Measurements from ENCODE around the gene ETV6.

Gene ETV6

DNA sequence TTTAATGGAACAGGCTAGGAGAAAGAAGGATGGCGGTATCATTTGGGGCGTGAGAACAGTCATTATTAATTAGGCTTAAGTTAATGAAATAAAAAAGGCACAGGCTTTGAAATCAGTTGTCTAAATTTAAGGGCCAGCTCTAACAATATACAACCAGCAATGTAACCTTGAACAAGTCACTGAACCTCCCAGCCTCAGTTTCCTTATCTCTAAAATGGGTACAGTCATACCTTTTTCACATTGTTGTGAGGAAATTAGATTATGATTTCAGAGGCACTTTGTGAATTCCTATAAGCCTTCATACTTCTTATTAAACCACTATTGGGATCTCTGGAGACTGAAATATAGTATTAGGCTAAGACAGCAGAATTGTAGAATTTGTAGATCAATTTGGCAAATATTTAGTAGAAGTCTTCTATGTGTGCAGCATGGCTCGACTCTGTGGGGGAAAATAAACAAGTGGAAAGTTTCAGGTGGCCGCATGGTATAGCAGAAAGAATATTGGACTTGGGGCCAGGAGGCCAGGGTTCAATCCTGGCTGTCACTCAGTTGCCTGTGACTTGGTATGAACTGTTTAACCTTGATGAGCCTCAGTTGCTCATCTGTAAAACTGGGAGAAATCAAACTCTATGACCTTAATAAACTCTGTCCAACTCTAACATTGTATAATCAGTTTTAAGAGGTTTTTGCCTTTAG is 117.7 kb downstream of the ETV6 start:
- H3K9ac ChIP-seq (ENCODE audit: low read length): no peak overlapping the region
- no peaks in the 10 kb centered on the region for H3K36me3 ChIP-seq (ENCODE audit: control insufficient read depth, insufficient read depth, low read length)
- no peak overlapping the region for H3K4me3 ChIP-seq (ENCODE audit: low read depth, low read length)
- H3K27me3 ChIP-seq (ENCODE audit: control insufficient read depth, insufficient read depth, low read length): no peaks in the 10 kb centered on the region
- no peaks in the 10 kb centered on the region for H3K9me3 ChIP-seq (ENCODE audit: control insufficient read depth, insufficient read depth, low read depth, low read length)
- peaks cover 21% of the 10 kb centered on the region for H3K4me1 ChIP-seq (ENCODE audit: control insufficient read depth, insufficient read depth, low read length)
- H3K27ac ChIP-seq (ENCODE audit: low read depth, low read length): no peak overlapping the region

DNA sequence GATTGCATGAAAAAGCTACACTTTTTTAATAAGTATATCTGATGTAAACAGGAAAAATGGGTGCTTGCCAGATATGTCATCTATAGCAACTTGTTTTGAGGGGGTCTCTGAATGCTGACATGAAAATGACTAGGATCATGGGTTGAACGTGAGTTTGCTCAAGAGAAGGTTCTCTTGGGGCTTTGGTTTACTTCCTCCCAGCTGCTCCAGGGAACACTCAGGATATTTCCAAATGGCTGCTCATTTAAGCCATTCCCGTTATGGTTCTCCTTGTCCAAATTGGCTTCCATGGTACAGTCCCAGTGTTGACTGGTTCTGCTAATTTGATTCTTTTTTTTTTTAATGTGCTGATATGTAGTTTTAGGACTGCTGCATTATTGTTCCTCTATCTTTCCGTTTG is 118.3 kb downstream of the ETV6 start:
- Histone ChIP-seq H3K4me3 (ENCODE audit: low read depth, low read length) (no peak overlapping the region), H3K9ac (ENCODE audit: low read length) (no peak overlapping the region), H3K27ac (ENCODE audit: low read depth, low read length) (no peak overlapping the region), H3K27me3 (ENCODE audit: control insufficient read depth, insufficient read depth, low read length) (no peaks in the 10 kb centered on the region), H3K4me1 (ENCODE audit: control insufficient read depth, insufficient read depth, low read length) (peaks cover 21% of the 10 kb centered on the region), H3K36me3 (ENCODE audit: control insufficient read depth, insufficient read depth, low read length) (no peaks in the 10 kb centered on the region), H3K9me3 (ENCODE audit: control insufficient read depth, insufficient read depth, low read depth, low read length) (no peaks in the 10 kb centered on the region)

DNA sequence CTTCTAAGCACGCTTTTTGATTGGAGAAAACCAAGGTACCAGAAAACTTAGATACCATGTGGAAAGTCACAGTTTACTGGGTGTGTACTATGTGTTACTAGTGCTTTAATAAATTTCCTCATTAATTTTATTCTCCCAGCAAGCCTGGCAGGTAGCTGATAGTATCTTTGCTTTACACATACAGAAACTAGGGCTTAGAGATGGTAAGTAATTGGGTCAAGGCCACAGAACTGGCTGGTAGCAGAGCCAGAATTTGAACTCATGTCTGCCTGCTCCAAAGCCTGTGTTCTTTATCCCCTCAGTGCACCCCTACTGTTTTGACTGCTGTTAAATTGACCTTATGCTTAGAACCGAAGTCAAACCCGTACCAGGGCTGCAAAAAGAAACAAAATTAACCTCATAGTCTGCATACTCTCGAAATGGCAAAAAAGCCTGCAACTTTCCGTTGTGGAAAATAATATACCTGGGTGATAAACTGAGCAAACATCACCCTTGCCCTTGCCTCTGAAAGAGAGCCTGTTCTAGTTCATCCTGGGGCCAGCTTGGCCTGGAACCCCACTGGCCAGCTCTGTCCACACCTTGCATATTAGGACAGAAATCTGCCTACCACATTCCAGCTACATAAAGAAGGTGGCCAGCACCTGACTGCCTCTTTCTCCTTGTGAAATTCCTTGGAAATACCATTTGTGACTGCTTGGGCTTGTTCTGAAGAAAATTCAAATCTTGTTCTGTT is 118.9 kb downstream of the ETV6 start:
- peaks cover 21% of the 10 kb centered on the region for H3K4me1 ChIP-seq (ENCODE audit: control insufficient read depth, insufficient read depth, low read length)
- H3K36me3 ChIP-seq (ENCODE audit: control insufficient read depth, insufficient read depth, low read length): no peaks in the 10 kb centered on the region
- H3K4me3 ChIP-seq (ENCODE audit: low read depth, low read length): no peak overlapping the region
- no peaks in the 10 kb centered on the region for H3K27me3 ChIP-seq (ENCODE audit: control insufficient read depth, insufficient read depth, low read length)
- no peak overlapping the region for H3K27ac ChIP-seq (ENCODE audit: low read depth, low read length)
- no peaks in the 10 kb centered on the region for H3K9me3 ChIP-seq (ENCODE audit: control insufficient read depth, insufficient read depth, low read depth, low read length)
- H3K9ac ChIP-seq (ENCODE audit: low read length): no peak overlapping the region

DNA sequence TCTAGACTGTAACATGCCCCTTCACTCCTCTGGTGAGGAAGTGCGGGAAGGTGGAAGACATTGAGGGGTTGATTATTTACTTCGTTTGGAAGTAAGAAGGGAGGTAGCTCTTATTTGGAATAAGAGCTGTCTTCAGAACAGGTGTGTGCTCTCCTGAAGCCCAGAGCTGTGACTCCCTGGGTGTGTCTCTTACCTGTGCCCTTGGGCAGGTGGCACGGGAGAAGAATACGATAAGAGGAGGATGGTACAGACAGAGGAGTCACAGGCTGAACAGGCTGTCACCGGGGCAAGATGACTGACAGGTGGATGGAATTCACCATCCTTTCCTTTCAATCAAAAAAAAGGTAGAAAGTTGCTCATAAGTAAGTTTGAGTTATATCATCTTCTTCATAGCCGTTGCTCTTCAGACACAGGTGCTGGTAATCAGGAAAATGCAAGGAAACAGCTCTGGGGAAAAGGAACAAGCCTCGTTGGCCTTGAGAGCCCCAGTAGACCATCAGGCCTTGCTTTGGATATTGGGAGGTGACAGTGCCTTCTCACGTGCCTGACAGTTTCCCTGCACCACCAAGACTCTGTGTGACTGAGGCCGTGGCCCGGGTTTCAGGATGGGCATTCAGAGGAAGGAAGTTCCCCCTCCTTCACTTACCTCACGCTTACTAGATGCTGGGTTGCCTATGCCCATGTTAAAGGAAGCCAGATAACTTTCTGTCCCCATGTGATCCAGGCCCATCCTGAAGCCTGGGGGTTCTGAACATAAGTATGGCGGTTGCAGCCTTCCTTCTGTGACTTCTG is 120.4 kb downstream of the ETV6 start:
- no peak overlapping the region for H3K9ac ChIP-seq (ENCODE audit: low read length)
- peaks cover 19% of the 10 kb centered on the region for H3K4me1 ChIP-seq (ENCODE audit: control insufficient read depth, insufficient read depth, low read length)
- no peak overlapping the region for H3K4me3 ChIP-seq (ENCODE audit: low read depth, low read length)
- no peaks in the 10 kb centered on the region for H3K27me3 ChIP-seq (ENCODE audit: control insufficient read depth, insufficient read depth, low read length)
- H3K36me3 ChIP-seq (ENCODE audit: control insufficient read depth, insufficient read depth, low read length): no peaks in the 10 kb centered on the region
- no peaks in the 10 kb centered on the region for H3K9me3 ChIP-seq (ENCODE audit: control insufficient read depth, insufficient read depth, low read depth, low read length)
- H3K27ac ChIP-seq (ENCODE audit: low read depth, low read length): no peak overlapping the region

DNA sequence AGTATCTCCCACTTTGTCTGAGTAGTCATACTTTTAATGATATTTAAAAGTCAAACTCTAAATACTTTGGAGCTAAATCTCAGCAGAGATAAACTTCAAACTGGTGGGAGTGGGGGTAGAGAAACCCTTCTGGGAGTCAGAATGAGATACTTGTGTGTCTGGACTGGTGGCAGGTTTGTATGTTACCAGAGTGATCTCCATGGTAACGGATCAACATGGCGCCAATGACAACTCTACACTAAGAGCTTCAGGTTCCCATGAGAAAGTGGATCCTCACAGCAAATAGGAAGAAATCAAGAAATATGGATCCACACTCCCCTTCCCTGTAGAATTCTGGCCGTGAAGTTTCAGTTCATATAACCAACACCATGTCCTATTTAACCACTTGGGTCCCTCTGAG is 121.9 kb downstream of the ETV6 start:
- H3K4me3 ChIP-seq (ENCODE audit: low read depth, low read length): no peak overlapping the region
- H3K36me3 ChIP-seq (ENCODE audit: control insufficient read depth, insufficient read depth, low read length): no peaks in the 10 kb centered on the region
- no peaks in the 10 kb centered on the region for H3K9me3 ChIP-seq (ENCODE audit: control insufficient read depth, insufficient read depth, low read depth, low read length)
- peaks cover 5% of the 10 kb centered on the region; the same call in 1 of the 2 replicates for H3K4me1 ChIP-seq (ENCODE audit: control insufficient read depth, insufficient read depth, low read length)
- H3K27me3 ChIP-seq (ENCODE audit: control insufficient read depth, insufficient read depth, low read length): no peaks in the 10 kb centered on the region
- no peak overlapping the region for H3K27ac ChIP-seq (ENCODE audit: low read depth, low read length)
- no peak overlapping the region for H3K9ac ChIP-seq (ENCODE audit: low read length)

DNA sequence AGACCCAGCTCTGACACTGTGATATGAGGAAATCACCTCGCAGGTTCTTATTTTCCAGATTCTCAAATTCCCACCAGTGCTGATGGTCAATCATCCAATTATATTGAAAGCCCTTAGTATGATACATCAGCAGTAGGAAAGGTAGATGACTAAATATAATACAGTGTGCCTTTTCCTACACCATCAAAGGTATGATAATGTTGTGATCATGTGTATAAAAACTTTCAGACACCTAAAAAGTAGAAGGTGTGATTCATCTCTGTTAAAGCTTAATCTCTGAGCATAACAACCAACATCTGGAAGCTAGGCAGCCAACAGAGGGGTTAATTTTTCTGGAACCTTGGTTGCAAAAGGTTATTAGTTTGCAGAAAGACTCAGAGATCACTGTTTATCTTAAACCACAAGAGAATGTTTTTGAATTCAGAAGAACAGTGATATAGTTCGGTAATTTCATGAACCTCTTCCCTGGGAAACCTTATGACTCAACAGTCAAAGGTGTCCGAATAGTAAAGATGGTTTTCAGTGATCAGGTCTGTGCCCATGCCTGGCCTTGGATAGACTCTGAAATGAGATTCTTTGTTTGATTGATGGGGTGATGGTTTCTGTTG is 122.5 kb downstream of the ETV6 start:
- no peaks in the 10 kb centered on the region for H3K27me3 ChIP-seq (ENCODE audit: control insufficient read depth, insufficient read depth, low read length)
- no peaks in the 10 kb centered on the region for H3K36me3 ChIP-seq (ENCODE audit: control insufficient read depth, insufficient read depth, low read length)
- H3K9me3 ChIP-seq (ENCODE audit: control insufficient read depth, insufficient read depth, low read depth, low read length): no peaks in the 10 kb centered on the region
- H3K9ac ChIP-seq (ENCODE audit: low read length): no peak overlapping the region
- no peak overlapping the region for H3K4me3 ChIP-seq (ENCODE audit: low read depth, low read length)
- no peak overlapping the region for H3K27ac ChIP-seq (ENCODE audit: low read depth, low read length)
- no peaks in the 10 kb centered on the region; the same call in 1 of the 2 replicates for H3K4me1 ChIP-seq (ENCODE audit: control insufficient read depth, insufficient read depth, low read length)

DNA sequence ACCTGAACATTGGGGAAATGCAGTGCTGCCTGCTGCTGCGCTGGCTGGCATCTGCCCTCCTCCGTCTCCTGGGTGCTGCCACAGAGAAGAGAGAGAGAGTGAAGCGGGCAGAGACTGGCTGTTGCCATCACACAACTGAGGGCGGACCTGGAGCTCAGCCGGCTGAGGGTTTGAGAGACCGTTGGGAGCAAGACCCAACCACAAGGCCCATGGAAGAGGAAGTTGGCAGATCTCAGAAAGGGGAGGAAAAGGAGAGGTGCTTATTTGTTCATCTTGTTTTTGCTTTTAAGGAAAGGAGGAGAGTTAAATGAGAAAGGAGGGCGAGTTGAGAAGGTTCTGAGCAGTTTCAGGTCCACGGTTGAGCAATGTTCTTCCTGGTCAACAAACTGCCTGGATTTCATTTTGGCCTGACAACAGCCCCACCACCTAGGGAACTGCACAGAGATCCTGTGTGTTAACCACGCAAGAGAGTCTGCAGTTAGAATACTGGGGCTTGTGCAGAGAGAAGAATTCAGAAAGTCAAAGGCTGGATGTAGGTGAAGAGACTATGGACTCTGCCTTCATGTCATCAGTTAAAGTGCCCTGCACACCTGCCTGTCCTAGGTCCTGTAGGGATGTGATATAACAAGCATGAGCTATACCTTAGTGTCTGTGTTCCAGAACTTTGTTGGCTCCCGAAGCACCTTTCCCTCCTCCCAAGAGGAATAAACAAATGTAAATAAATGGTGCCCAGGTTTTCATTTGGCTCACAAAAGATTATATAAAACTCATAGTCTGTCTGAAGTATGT is 124.6 kb downstream of the ETV6 start:
- no peak overlapping the region for H3K27ac ChIP-seq (ENCODE audit: low read depth, low read length)

DNA sequence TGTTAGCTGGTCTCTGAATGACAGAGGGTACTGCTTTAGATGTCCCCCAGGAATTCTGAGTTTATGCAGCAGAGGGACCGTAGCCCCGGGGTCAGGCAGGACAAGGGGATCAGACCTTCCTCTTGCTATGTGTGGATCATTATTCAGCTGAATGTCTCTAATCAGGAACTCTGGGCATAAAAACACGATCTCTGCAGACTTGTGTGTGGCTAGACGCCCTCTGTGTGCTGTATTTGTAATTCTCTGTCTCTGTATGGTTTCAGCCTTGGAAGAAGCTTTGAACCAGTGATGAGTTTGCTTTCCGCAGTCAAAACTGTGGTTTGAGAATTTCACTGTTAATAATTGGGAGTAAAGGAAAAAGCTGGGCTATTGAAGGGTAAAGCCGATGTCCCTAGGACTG is 125.3 kb downstream of the ETV6 start:
- Histone ChIP-seq H3K27me3 (ENCODE audit: control insufficient read depth, insufficient read depth, low read length) (no peaks in the 10 kb centered on the region), H3K36me3 (ENCODE audit: control insufficient read depth, insufficient read depth, low read length) (no peaks in the 10 kb centered on the region), H3K9me3 (ENCODE audit: control insufficient read depth, insufficient read depth, low read depth, low read length) (no peaks in the 10 kb centered on the region), H3K9ac (ENCODE audit: low read length) (no peak overlapping the region), H3K4me3 (ENCODE audit: low read depth, low read length) (no peak overlapping the region), H3K27ac (ENCODE audit: low read depth, low read length) (no peak overlapping the region), H3K4me1 (ENCODE audit: control insufficient read depth, insufficient read depth, low read length) (no peaks in the 10 kb centered on the region; the same call in 1 of the 2 replicates)

More for the DNA sequence above, 124.6 kb downstream of the ETV6 start:
- H3K27me3 ChIP-seq (ENCODE audit: control insufficient read depth, insufficient read depth, low read length): no peaks in the 10 kb centered on the region
- no peaks in the 10 kb centered on the region; the same call in 1 of the 2 replicates for H3K4me1 ChIP-seq (ENCODE audit: control insufficient read depth, insufficient read depth, low read length)
- H3K9me3 ChIP-seq (ENCODE audit: control insufficient read depth, insufficient read depth, low read depth, low read length): no peaks in the 10 kb centered on the region
- no peaks in the 10 kb centered on the region for H3K36me3 ChIP-seq (ENCODE audit: control insufficient read depth, insufficient read depth, low read length)
- H3K9ac ChIP-seq (ENCODE audit: low read length): no peak overlapping the region
- no peak overlapping the region for H3K4me3 ChIP-seq (ENCODE audit: low read depth, low read length)

DNA sequence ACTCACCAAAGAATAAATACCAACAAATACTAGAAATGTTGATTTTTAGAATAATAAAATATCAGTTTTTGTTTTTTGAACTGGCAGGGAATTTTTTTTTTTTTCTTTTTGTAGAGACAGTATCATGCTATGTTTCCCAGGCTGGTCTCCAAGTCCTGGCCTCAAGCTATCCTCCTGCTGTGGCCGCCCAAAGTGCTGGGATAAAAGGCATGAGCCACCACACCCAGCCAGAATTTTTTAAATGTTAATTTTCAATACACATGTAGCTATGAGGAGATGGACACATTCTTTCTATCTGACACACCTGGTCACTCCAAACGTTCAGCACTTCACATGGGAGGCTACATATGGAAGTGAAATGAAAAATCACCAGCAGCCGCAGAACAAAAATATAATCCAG is 126.8 kb downstream of the ETV6 start:
- H3K9ac ChIP-seq (ENCODE audit: low read length): no peak overlapping the region
- no peaks in the 10 kb centered on the region for H3K27me3 ChIP-seq (ENCODE audit: control insufficient read depth, insufficient read depth, low read length)
- H3K36me3 ChIP-seq (ENCODE audit: control insufficient read depth, insufficient read depth, low read length): no peaks in the 10 kb centered on the region
- H3K4me3 ChIP-seq (ENCODE audit: low read depth, low read length): no peak overlapping the region
- H3K4me1 ChIP-seq (ENCODE audit: control insufficient read depth, insufficient read depth, low read length): no peaks in the 10 kb centered on the region; the same call in 1 of the 2 replicates
- H3K9me3 ChIP-seq (ENCODE audit: control insufficient read depth, insufficient read depth, low read depth, low read length): no peaks in the 10 kb centered on the region
- no peak overlapping the region for H3K27ac ChIP-seq (ENCODE audit: low read depth, low read length)

DNA sequence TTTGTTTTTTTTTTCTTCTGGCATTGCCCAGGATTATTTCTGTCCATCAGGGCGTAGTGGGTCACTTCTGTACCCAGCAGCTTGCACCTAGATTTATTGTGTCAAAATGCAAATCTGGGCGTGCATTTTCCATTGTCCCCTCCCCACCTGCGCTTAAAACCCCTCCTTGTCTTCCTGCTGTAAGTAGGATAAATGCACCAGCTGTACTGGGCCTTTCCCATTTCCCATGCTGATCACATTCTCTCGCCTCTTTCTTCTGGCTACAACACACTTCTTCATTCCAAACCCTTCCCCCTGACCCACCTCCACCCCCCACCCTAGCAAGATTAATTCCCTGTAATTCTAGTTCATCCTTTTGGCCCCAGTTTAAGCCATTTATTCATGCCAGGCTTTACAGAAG is 128.0 kb downstream of the ETV6 start:
- H3K4me3 ChIP-seq (ENCODE audit: low read depth, low read length): no peak overlapping the region
- no peaks in the 10 kb centered on the region for H3K36me3 ChIP-seq (ENCODE audit: control insufficient read depth, insufficient read depth, low read length)
- H3K27ac ChIP-seq (ENCODE audit: low read depth, low read length): no peak overlapping the region
- H3K27me3 ChIP-seq (ENCODE audit: control insufficient read depth, insufficient read depth, low read length): no peaks in the 10 kb centered on the region
- H3K9ac ChIP-seq (ENCODE audit: low read length): no peak overlapping the region
- H3K9me3 ChIP-seq (ENCODE audit: control insufficient read depth, insufficient read depth, low read depth, low read length): no peaks in the 10 kb centered on the region
- H3K4me1 ChIP-seq (ENCODE audit: control insufficient read depth, insufficient read depth, low read length): no peaks in the 10 kb centered on the region; the same call in 1 of the 2 replicates

Measured in HUES6 (cell line).